GM23338 (cell line): ENCODE data around the gene ACSM4. TPM values are rescaled to one million over a fixed set of nuclear protein-coding genes. Genes with fewer than 3 reads are reported as not detected.

Experiments used
- ATAC-seq: fragments of 200-7000 bp; cut with Tn5 transposase; 3 replicates; pipeline ENCODE4 v1.9.1; 2020
- DNase-seq: peaks from one replicate; pipeline ENCODE4 v3.0.0-alpha.2; 2015; ENCODE audit warnings: low spot score
- H2AFZ ChIP-seq: fragments of 200-600 bp; sonication (generic); 2 replicates; pipeline ENCODE4 v1.8.0; 2016; ENCODE audit warnings: antibody characterized with exemption, mild to moderate bottlenecking, moderate library complexity
- H3F3A ChIP-seq: fragments of 200-600 bp; sonication (generic); replicated peaks from 2 replicates; pipeline ENCODE4 v1.8.0; 2017; ENCODE audit warnings: antibody characterized with exemption, mixed run types, low read depth
- H3K27ac ChIP-seq: fragments of 200-600 bp; sonication (generic); 2 replicates; pipeline ENCODE4 v1.6.1; 2016; ENCODE audit warnings: low read depth
- H3K27me3 ChIP-seq: fragments of 200-600 bp; sonication (generic); 2 replicates; pipeline ENCODE4 v1.8.0; 2016; ENCODE audit warnings: mild to moderate bottlenecking, mixed run types, moderate library complexity; ENCODE audit not compliant: insufficient read depth
- H3K36me3 ChIP-seq: fragments of 200-600 bp; sonication (generic); 2 replicates; pipeline ENCODE4 v1.8.0; 2016; ENCODE audit warnings: mild to moderate bottlenecking; ENCODE audit not compliant: insufficient read depth
- H3K4me1 ChIP-seq: fragments of 200-600 bp; sonication (generic); 2 replicates; pipeline ENCODE4 v1.8.0; 2016; ENCODE audit warnings: mild to moderate bottlenecking, moderate library complexity; ENCODE audit not compliant: insufficient read depth
- H3K4me2 ChIP-seq: fragments of 200-600 bp; sonication (generic); 2 replicates; pipeline ENCODE4 v1.7.1; 2017; ENCODE audit warnings: mixed run types
- H3K4me3 ChIP-seq: fragments of 200-600 bp; sonication (generic); 2 replicates; pipeline ENCODE4 v1.6.1; 2016; ENCODE audit warnings: mixed run types
- H3K79me2 ChIP-seq: fragments of 200-600 bp; sonication (generic); replicated peaks from 2 replicates; pipeline ENCODE4 v1.8.0; 2017; ENCODE audit warnings: mild to moderate bottlenecking; ENCODE audit not compliant: insufficient read depth
- H3K9me2 ChIP-seq: fragments of 200-600 bp; sonication (generic); 2 replicates; pipeline ENCODE4 v1.8.0; 2017; ENCODE audit not compliant: insufficient read depth
- H4K20me1 ChIP-seq: fragments of 200-600 bp; sonication (generic); replicated peaks from 2 replicates; pipeline ENCODE4 v1.8.0; 2017; ENCODE audit warnings: mild to moderate bottlenecking; ENCODE audit not compliant: insufficient read depth
- H3K27ac Mint-ChIP-seq: 2 replicates; pipeline ENCODE4 v1.8.0; 2020; ENCODE audit warnings: inconsistent platforms, mild to moderate bottlenecking, moderate library complexity, mixed read lengths
- H3K27me3 Mint-ChIP-seq: 3 replicates; pipeline ENCODE4 v1.8.0; 2022; ENCODE audit warnings: low read depth, mild to moderate bottlenecking, moderate library complexity, mixed read lengths, inconsistent platforms; ENCODE audit not compliant: insufficient read depth, poor library complexity
- H3K36me3 Mint-ChIP-seq: 3 replicates; pipeline ENCODE4 v1.8.0; 2021; ENCODE audit warnings: low read depth, mild to moderate bottlenecking, inconsistent platforms, moderate library complexity, mixed read lengths
- H3K4me1 Mint-ChIP-seq: 3 replicates; pipeline ENCODE4 v1.8.0; 2020; ENCODE audit warnings: mild to moderate bottlenecking, inconsistent platforms, mixed read lengths
- H3K4me3 Mint-ChIP-seq: 3 replicates; pipeline ENCODE4 v1.8.0; 2021; ENCODE audit warnings: moderate library complexity, mild to moderate bottlenecking, inconsistent platforms, mixed read lengths
- H3K9me3 Mint-ChIP-seq: 3 replicates; pipeline ENCODE4 v1.8.0; 2020; ENCODE audit warnings: moderate library complexity, mild to moderate bottlenecking, inconsistent platforms, mixed read lengths
- CREB1 ChIP-seq: fragments of 250-450 bp; sonication (Bioruptor Pico); IDR thresholded peaks from 2 replicates; pipeline ENCODE4 v1.5.0; 2020; ENCODE audit warnings: low read depth, mild to moderate bottlenecking, moderate library complexity
- ETS1 ChIP-seq: IDR thresholded peaks from 2 replicates; pipeline ENCODE4 v1.6.1; 2016; ENCODE audit warnings: antibody characterized with exemption
- EZH2 ChIP-seq: fragments of 200-600 bp; sonication (generic); IDR thresholded peaks from one replicate; pipeline ENCODE4 v1.8.0; 2017; ENCODE audit warnings: antibody characterized with exemption, mild to moderate bottlenecking, low read depth; ENCODE audit not compliant: unreplicated experiment
- JUNB ChIP-seq: IDR thresholded peaks from one replicate; pipeline ENCODE4 v1.6.1; 2016; ENCODE audit warnings: antibody characterized with exemption; ENCODE audit not compliant: unreplicated experiment
- POLR2AphosphoS5 ChIP-seq: IDR thresholded peaks from 2 replicates; pipeline ENCODE4 v1.6.1; 2016; ENCODE audit warnings: antibody characterized with exemption, low read depth
- STAT1 ChIP-seq: IDR thresholded peaks from one replicate; pipeline ENCODE4 v1.6.1; 2016; ENCODE audit warnings: antibody characterized with exemption; ENCODE audit not compliant: unreplicated experiment
- ZNF114 ChIP-seq: fragments of 250-450 bp; sonication (Bioruptor Pico); IDR thresholded peaks from 2 replicates; pipeline ENCODE4 v1.5.0; 2020; ENCODE audit warnings: mild to moderate bottlenecking, moderate library complexity
- ZNF331 ChIP-seq: fragments of 250-450 bp; sonication (Bioruptor Pico); IDR thresholded peaks from 2 replicates; pipeline ENCODE4 v1.5.0; 2020; ENCODE audit warnings: low read depth, mild to moderate bottlenecking, moderate library complexity
- polyA plus RNA-seq: library from polyadenylated mRNA; unstranded; fragments of >200 nt; fragmentation: Nextera tagmentation; extraction: Ambion mirVana; gene quantifications from 2 replicates; pipeline ENCODE4 v1.2.1, GENCODE V29; 2016
- total RNA-seq: library from RNA; depleted of rRNA; stranded (reverse); fragments of >200 nt; shearing (Covaris generic); gene quantifications from 2 replicates; pipeline ENCODE4 v1.2.3, GENCODE V29; 2014
- TF ChIP-seq, protein P1 (sequence below): IDR thresholded peaks from one replicate; pipeline ENCODE4 v1.6.1; 2018; ENCODE audit warnings: antibody characterized with exemption; ENCODE audit not compliant: unreplicated experiment
- TF ChIP-seq, protein P2 (sequence below), 2 experiments: fragments of 200-600 bp in 1 of 2; sonication (generic) in 1 of 2; conservative IDR thresholded peaks; 2 replicates each; pipeline versions ENCODE4 v1.5.1 to v1.6.1; 2016 to 2017; ENCODE audit warnings: antibody characterized with exemption in 2 of 2, low read depth in 2 of 2, mild to moderate bottlenecking in 2 of 2, moderate library complexity in 1 of 2

Gene ACSM4
- total and polyA plus RNA-seq, 2 experiments from 2014 or later, result not detected

DNA sequence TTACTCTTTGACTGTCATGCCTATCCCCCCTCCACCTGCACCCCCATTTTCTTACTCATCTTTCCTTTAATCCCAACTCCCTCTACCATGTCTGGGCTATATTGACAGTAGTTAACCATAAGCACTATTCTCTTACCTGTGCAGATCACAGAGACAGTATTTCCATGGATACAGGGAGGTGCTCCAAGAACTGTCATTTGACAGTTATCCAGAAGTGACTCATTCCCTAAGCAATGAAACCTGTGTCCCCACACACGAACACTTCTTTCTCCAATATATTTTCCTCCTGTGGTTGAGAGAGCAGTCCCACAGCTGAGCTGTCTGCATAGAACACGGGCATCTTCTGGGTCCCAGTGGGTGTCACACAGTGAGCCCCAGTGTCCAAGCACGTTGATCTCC lies 71.3 kb downstream of the ACSM4 start:
- TF ChIP-seq STAT1 (no peak), ETS1 (no peak), EZH2 (no peak), JUNB (no peak), CREB1 (CRISPR knock-in tag) (no peak), ZNF114 (no peak), ZNF331 (no peak)
- TF ChIP-seq, protein P1, sequence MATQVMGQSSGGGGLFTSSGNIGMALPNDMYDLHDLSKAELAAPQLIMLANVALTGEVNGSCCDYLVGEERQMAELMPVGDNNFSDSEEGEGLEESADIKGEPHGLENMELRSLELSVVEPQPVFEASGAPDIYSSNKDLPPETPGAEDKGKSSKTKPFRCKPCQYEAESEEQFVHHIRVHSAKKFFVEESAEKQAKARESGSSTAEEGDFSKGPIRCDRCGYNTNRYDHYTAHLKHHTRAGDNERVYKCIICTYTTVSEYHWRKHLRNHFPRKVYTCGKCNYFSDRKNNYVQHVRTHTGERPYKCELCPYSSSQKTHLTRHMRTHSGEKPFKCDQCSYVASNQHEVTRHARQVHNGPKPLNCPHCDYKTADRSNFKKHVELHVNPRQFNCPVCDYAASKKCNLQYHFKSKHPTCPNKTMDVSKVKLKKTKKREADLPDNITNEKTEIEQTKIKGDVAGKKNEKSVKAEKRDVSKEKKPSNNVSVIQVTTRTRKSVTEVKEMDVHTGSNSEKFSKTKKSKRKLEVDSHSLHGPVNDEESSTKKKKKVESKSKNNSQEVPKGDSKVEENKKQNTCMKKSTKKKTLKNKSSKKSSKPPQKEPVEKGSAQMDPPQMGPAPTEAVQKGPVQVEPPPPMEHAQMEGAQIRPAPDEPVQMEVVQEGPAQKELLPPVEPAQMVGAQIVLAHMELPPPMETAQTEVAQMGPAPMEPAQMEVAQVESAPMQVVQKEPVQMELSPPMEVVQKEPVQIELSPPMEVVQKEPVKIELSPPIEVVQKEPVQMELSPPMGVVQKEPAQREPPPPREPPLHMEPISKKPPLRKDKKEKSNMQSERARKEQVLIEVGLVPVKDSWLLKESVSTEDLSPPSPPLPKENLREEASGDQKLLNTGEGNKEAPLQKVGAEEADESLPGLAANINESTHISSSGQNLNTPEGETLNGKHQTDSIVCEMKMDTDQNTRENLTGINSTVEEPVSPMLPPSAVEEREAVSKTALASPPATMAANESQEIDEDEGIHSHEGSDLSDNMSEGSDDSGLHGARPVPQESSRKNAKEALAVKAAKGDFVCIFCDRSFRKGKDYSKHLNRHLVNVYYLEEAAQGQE, result no peak
- TF ChIP-seq, protein P2, sequence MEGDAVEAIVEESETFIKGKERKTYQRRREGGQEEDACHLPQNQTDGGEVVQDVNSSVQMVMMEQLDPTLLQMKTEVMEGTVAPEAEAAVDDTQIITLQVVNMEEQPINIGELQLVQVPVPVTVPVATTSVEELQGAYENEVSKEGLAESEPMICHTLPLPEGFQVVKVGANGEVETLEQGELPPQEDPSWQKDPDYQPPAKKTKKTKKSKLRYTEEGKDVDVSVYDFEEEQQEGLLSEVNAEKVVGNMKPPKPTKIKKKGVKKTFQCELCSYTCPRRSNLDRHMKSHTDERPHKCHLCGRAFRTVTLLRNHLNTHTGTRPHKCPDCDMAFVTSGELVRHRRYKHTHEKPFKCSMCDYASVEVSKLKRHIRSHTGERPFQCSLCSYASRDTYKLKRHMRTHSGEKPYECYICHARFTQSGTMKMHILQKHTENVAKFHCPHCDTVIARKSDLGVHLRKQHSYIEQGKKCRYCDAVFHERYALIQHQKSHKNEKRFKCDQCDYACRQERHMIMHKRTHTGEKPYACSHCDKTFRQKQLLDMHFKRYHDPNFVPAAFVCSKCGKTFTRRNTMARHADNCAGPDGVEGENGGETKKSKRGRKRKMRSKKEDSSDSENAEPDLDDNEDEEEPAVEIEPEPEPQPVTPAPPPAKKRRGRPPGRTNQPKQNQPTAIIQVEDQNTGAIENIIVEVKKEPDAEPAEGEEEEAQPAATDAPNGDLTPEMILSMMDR (conservative IDR thresholded peaks at IDR 0.05; ENCODE audit: low read depth in 2 of 2), result no peak
- no peak for ATAC-seq

GRCh38 chr12:7376196-7376595 lies 72.3 kb downstream of the ACSM4 start:
- Histone ChIP-seq H4K20me1 (no peaks in the 10 kb centered on the region), H3K4me2 (no peak overlapping the region), H2AFZ (no peak overlapping the region), H3K9me2 (no peaks in the 10 kb centered on the region), H3K27me3 (no peaks in the 10 kb centered on the region), H3F3A (no peaks in the 10 kb centered on the region), H3K36me3 (no peaks in the 10 kb centered on the region; the same call in 1 of the 2 replicates), H3K79me2 (no peaks in the 10 kb centered on the region), H3K27ac (no peak overlapping the region), H3K4me1 (no peaks in the 10 kb centered on the region), H3K4me3 (no peak overlapping the region)
- DNase-seq (no peak), ATAC-seq (no peak)
- peaks cover 2% of the 10 kb centered on the region; the same call in 1 of the 3 replicates for H3K4me1 Mint-ChIP-seq
- peaks cover 2% of the 10 kb centered on the region for H3K27me3 Mint-ChIP-seq
- H3K4me3 Mint-ChIP-seq, result no peak overlapping the region
- H3K36me3 Mint-ChIP-seq, result no peaks in the 10 kb centered on the region
- H3K27ac Mint-ChIP-seq, result no peak overlapping the region
- H3K9me3 Mint-ChIP-seq, result peaks cover 9% of the 10 kb centered on the region; the same call in 2 of the 3 replicates
- TF ChIP-seq POLR2AphosphoS5 (no peak), CREB1 (CRISPR knock-in tag) (no peak)

More for the DNA sequence above, 71.3 kb downstream of the ACSM4 start:
- H3K4me3 ChIP-seq, result no peak overlapping the region
- no peaks in the 10 kb centered on the region for H3K27me3 ChIP-seq
- Mint-ChIP-seq H3K4me1 (peaks cover 2% of the 10 kb centered on the region; the same call in 1 of the 3 replicates), H3K36me3 (no peaks in the 10 kb centered on the region), H3K4me3 (no peak overlapping the region), H3K27me3 (peaks cover 2% of the 10 kb centered on the region), H3K9me3 (peaks cover 6% of the 10 kb centered on the region; the same call in 2 of the 3 replicates), H3K27ac (no peak overlapping the region)
- H3K27ac ChIP-seq, result no peak overlapping the region
- no peak overlapping the region for H2AFZ ChIP-seq
- H3F3A ChIP-seq, result no peaks in the 10 kb centered on the region
- H4K20me1 ChIP-seq, result no peaks in the 10 kb centered on the region
- H3K79me2 ChIP-seq, result no peaks in the 10 kb centered on the region
- H3K36me3 ChIP-seq, result no peaks in the 10 kb centered on the region
- DNase-seq, result no peak
- no peaks in the 10 kb centered on the region for H3K4me1 ChIP-seq
- no peaks in the 10 kb centered on the region for H3K9me2 ChIP-seq
- H3K4me2 ChIP-seq, result no peak overlapping the region
